BJ (cell line): Measurements from ENCODE around the gene NDN. TPM values are rescaled to one million over a fixed set of nuclear protein-coding genes. Genes with fewer than 3 reads are reported as not detected.

Experiments
- CTCF ChIA-PET: fragments of 350-600 bp; formaldehyde crosslinking; extraction: SDS; loops from one replicate; lab custom pipeline; 2021; ENCODE audit warnings: antibody characterized with exemption, inconsistent platforms; lab: Yijun Ruan, JAX
- POLR2A ChIA-PET: fragments of 300-600 bp; sonication (Branson Sonifier 250); formaldehyde crosslinking; extraction: SDS; loops from one replicate; lab custom pipeline; 2021; ENCODE audit warnings: antibody characterized with exemption; lab: Charles Lee
- DNase-seq: peaks from one replicate; pipeline ENCODE4 v3.0.0-alpha.2; 2011; ENCODE audit warnings: low read depth
- H3K27me3 ChIP-seq: 2 replicates; pipeline ENCODE4 v1.6.0; 2011; ENCODE audit warnings: low read length; ENCODE audit not compliant: control insufficient read depth, insufficient read depth
- H3K36me3 ChIP-seq: 2 replicates; pipeline ENCODE4 v1.5.1; 2011; ENCODE audit warnings: low read length; ENCODE audit not compliant: control insufficient read depth, insufficient read depth
- H3K4me3 ChIP-seq: 2 replicates; pipeline ENCODE4 v1.5.1; 2011; ENCODE audit warnings: low read depth, mild to moderate bottlenecking, control low read depth, low read length
- polyA plus RNA-seq: library from polyadenylated mRNA; depleted of rRNA; stranded (reverse); fragments of >200 nt; gene quantifications from 2 replicates; pipeline ENCODE4 v1.2.3, GENCODE V29; 2011; rRNA removed
- TF ChIP-seq, protein P1 (sequence below): IDR thresholded peaks from 2 replicates; pipeline ENCODE4 v1.5.1; 2011; ENCODE audit warnings: low read depth, mild to moderate bottlenecking, control low read depth, inconsistent platforms, low read length, moderate library complexity; ENCODE audit not compliant: insufficient read depth

The NDN gene
- polyA plus RNA-seq, 1 experiment: 49.7 TPM

DNA sequence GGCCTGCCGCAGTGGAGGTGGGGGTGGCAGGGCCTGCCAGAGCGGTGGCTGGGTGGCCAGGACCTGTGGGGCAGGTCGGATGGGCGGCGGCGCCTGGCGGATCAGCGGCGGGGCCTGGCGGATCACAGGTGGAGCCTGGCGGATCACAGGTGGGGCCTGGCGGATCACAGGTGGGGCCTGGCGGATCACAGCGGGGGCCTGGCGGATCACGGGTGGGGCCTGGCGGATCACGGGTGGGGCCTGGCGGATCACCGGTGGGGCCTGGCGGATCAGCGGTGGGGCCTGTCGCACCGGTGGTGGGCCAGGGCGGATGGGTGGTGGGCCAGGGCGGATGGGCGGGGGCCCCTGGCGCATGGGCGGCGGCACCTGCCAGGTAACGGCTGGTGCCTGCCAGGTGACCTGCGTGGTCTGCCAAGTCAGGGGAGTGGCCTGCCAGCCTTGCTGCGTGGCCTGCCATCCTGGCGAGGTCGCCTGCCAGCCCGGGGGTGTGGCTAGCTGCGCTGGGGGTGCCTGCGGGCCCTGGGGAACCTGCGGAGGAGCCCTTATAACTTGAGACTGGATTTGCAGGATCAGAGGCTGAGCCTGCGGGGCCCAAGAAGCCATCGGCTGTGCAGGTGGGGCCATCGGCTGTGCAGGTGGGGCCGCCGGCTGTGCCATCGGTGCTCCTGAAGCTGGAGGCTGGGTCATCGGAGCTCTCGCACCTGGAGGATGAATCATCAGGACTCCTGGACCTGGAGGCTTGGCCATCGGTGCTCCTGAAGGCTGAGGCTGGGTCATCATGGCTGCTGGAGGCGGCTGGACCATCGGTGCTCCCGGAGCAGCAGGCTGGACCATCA lies 40.7 kb downstream of the NDN start:
- H3K4me3 ChIP-seq: no peak overlapping the region
- H3K27me3 ChIP-seq: peaks cover 1% of the 10 kb centered on the region; the same call in 1 of the 2 replicates
- ChIA-PET CTCF (no interaction called here), POLR2A (no interaction called here)
- TF ChIP-seq, protein P1, sequence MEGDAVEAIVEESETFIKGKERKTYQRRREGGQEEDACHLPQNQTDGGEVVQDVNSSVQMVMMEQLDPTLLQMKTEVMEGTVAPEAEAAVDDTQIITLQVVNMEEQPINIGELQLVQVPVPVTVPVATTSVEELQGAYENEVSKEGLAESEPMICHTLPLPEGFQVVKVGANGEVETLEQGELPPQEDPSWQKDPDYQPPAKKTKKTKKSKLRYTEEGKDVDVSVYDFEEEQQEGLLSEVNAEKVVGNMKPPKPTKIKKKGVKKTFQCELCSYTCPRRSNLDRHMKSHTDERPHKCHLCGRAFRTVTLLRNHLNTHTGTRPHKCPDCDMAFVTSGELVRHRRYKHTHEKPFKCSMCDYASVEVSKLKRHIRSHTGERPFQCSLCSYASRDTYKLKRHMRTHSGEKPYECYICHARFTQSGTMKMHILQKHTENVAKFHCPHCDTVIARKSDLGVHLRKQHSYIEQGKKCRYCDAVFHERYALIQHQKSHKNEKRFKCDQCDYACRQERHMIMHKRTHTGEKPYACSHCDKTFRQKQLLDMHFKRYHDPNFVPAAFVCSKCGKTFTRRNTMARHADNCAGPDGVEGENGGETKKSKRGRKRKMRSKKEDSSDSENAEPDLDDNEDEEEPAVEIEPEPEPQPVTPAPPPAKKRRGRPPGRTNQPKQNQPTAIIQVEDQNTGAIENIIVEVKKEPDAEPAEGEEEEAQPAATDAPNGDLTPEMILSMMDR: no peak
- no peaks in the 10 kb centered on the region for H3K36me3 ChIP-seq
- no peak for DNase-seq

DNA sequence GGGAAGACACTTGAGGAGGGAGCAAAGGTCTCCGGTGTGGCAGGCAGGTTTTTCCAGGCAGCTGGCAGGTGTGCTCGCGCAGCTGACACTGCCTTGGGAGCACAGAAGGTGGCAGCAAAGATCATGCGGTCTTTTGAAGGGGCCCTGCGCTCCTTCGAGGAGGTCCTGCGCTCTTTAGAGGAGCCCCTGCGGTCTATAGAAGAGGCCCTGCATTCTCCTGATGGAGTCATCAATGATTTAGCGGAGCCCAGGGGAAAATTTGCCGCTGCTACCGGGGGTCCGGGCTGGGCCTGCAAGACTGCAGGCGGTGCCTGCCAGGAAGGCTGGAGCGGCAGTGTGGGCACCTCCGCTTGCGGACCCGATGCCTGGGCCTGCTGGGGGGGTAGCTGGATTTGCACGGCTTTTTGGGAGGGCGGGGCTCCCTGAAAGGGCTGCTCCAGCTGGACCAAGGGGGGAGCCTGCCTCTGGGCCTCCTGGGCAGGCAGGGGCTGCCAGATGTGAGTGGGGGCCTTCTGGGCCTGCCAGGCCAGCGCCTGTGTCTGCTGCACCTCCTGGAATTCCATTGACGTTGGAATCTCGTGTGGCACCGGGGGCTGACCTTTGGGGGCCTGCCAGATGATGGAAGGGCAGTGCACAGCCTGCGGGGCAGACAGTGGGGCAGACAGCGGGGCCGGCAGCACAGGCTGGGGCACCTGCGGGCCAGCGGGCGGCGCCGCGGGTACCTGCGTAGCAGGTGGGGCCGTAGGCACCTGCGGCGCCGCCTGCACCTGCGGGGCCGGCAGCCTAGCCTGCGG lies 41.5 kb downstream of the NDN start:
- Histone ChIP-seq H3K4me3 (no peak overlapping the region), H3K27me3 (peaks cover 1% of the 10 kb centered on the region; the same call in 1 of the 2 replicates), H3K36me3 (no peaks in the 10 kb centered on the region)
- ChIA-PET POLR2A (no interaction called here), CTCF (no interaction called here)
- DNase-seq: no peak
- TF ChIP-seq, protein P1: no peak

GRCh38 chr15:23644829-23645228 lies 42.3 kb downstream of the NDN start:
- ChIA-PET CTCF (no interaction called here), POLR2A (no interaction called here)
- no peaks in the 10 kb centered on the region for H3K36me3 ChIP-seq
- DNase-seq: no peak
- TF ChIP-seq, protein P1: no peak
- peaks cover 1% of the 10 kb centered on the region; the same call in 1 of the 2 replicates for H3K27me3 ChIP-seq
- H3K4me3 ChIP-seq: no peak overlapping the region

- Histone ChIP-seq H3K27me3 (no peaks in the 10 kb centered on the region), H3K4me3 (no peak overlapping the region), H3K36me3 (no peaks in the 10 kb centered on the region)
- DNase-seq: no peak
- ChIA-PET CTCF (interaction anchor here (1.2 kb wide), 1 partner anchor 13 kb away, joined by 8 read pairs; no protein-coding TSS in a partner anchor), POLR2A (no interaction called here)
- TF ChIP-seq, protein P1: peak; percentile 66
Measured at GRCh38 chr15:23642413-23643044, 44.6 kb downstream of the NDN start.

Other genes starting within 250 kb of the NDN start
- not detected in 2 replicates for gene GOLGA6L2, start 240.1 kb downstream of the NDN start, polyA plus RNA-seq
- 0.34 and 0.43 TPM in 2 replicates for gene MKRN3, start 121.6 kb downstream of the NDN start, polyA plus RNA-seq
- gene MAGEL2, start 39.4 kb downstream of the NDN start, polyA plus RNA-seq: 0.02 and 0.04 TPM in 2 replicates